ENCODE measurements around the gene LHPP.

The LHPP gene

GRCh38 chr10:124493214-124493882, 31.7 kb downstream of the LHPP start:
- Histone ChIP-seq H3K36me3 (ENCODE audit: insufficient read depth) (no peaks in the 10 kb centered on the region), H3K4me1 (ENCODE audit: low read depth, poor library complexity, severe bottlenecking) (no peaks in the 10 kb centered on the region), H3K9ac (no peak overlapping the region), H3K27me3 (ENCODE audit: insufficient read depth, low read depth) (no peaks in the 10 kb centered on the region), H3K27ac (no peak overlapping the region), H3K4me3 (IDR thresholded peaks at IDR 0.05; ENCODE audit: insufficient read depth, low read depth, low read length) (no peak overlapping the region), H3K79me2 (ENCODE audit: insufficient read depth, low read depth) (no peaks in the 10 kb centered on the region), H2AFZ (ENCODE audit: low read depth) (no peak overlapping the region), H3K4me2 (no peak overlapping the region), H4K20me1 (ENCODE audit: insufficient read depth) (no peaks in the 10 kb centered on the region)
- TF ChIP-seq CTCF (conservative IDR thresholded peaks at IDR 0.05; ENCODE audit: low read depth, low read length) = no peak

GRCh38 chr10:124494046-124494807, 32.6 kb downstream of the LHPP start:
- Histone ChIP-seq H3K4me2 (no peak overlapping the region), H3K4me3 (IDR thresholded peaks at IDR 0.05; ENCODE audit: insufficient read depth, low read depth, low read length) (no peak overlapping the region), H2AFZ (ENCODE audit: low read depth) (no peak overlapping the region), H3K9ac (no peak overlapping the region), H3K27me3 (ENCODE audit: insufficient read depth, low read depth) (no peaks in the 10 kb centered on the region), H3K27ac (no peak overlapping the region), H3K4me1 (ENCODE audit: low read depth, poor library complexity, severe bottlenecking) (no peaks in the 10 kb centered on the region), H3K36me3 (ENCODE audit: insufficient read depth) (no peaks in the 10 kb centered on the region), H4K20me1 (ENCODE audit: insufficient read depth) (no peaks in the 10 kb centered on the region), H3K79me2 (ENCODE audit: insufficient read depth, low read depth) (no peaks in the 10 kb centered on the region)
- TF ChIP-seq CTCF (conservative IDR thresholded peaks at IDR 0.05; ENCODE audit: low read depth, low read length) = no peak

- TF ChIP-seq CTCF (conservative IDR thresholded peaks at IDR 0.05; ENCODE audit: low read depth, low read length) = no peak
- H3K4me2 ChIP-seq = no peak overlapping the region
- H3K4me1 ChIP-seq (ENCODE audit: low read depth, poor library complexity, severe bottlenecking) = no peaks in the 10 kb centered on the region
- no peak overlapping the region for H2AFZ ChIP-seq (ENCODE audit: low read depth)
- H3K27ac ChIP-seq = no peak overlapping the region
- no peak overlapping the region for H3K4me3 ChIP-seq (IDR thresholded peaks at IDR 0.05; ENCODE audit: insufficient read depth, low read depth, low read length)
- H3K36me3 ChIP-seq (ENCODE audit: insufficient read depth) = no peaks in the 10 kb centered on the region
- H3K9ac ChIP-seq = no peak overlapping the region
- H3K79me2 ChIP-seq (ENCODE audit: insufficient read depth, low read depth) = no peaks in the 10 kb centered on the region
- H4K20me1 ChIP-seq (ENCODE audit: insufficient read depth) = no peaks in the 10 kb centered on the region
- no peaks in the 10 kb centered on the region for H3K27me3 ChIP-seq (ENCODE audit: insufficient read depth, low read depth)
These were observed 33.5 kb downstream of the LHPP start for GRCh38 chr10:124495162-124495561.

GRCh38 chr10:124495725-124496124, 34.1 kb downstream of the LHPP start:
- no peak overlapping the region for H2AFZ ChIP-seq (ENCODE audit: low read depth)
- no peaks in the 10 kb centered on the region for H3K79me2 ChIP-seq (ENCODE audit: insufficient read depth, low read depth)
- H3K4me2 ChIP-seq = no peak overlapping the region
- H3K27ac ChIP-seq = no peak overlapping the region
- no peaks in the 10 kb centered on the region for H3K36me3 ChIP-seq (ENCODE audit: insufficient read depth)
- H4K20me1 ChIP-seq (ENCODE audit: insufficient read depth) = no peaks in the 10 kb centered on the region
- no peak overlapping the region for H3K9ac ChIP-seq
- H3K4me3 ChIP-seq (IDR thresholded peaks at IDR 0.05; ENCODE audit: insufficient read depth, low read depth, low read length) = no peak overlapping the region
- no peak for TF ChIP-seq CTCF (conservative IDR thresholded peaks at IDR 0.05; ENCODE audit: low read depth, low read length)
- H3K27me3 ChIP-seq (ENCODE audit: insufficient read depth, low read depth) = no peaks in the 10 kb centered on the region
- no peaks in the 10 kb centered on the region for H3K4me1 ChIP-seq (ENCODE audit: low read depth, poor library complexity, severe bottlenecking)
